ENCODE results near the gene GALNT14.

GRCh38 chr2:30915486-30915885, 222.8 kb downstream of the GALNT14 start:
- TF ChIP-seq CTCF (conservative IDR thresholded peaks at IDR 0.05 in 1 of 2, IDR thresholded peaks at IDR 0.05 in 1 of 2; ENCODE audit: low read depth in 1 of 2, low read length in 2 of 2) (no peak), EZH2 (IDR thresholded peaks at IDR 0.05; ENCODE audit: low read length, missing control alignments) (no peak)

All from fibroblast of lung (primary cell).